IMR-90 (cell line): ENCODE measurements around the gene GABRD. TPM values are rescaled to one million over a fixed set of nuclear protein-coding genes. Genes with fewer than 3 reads are reported as not detected.

ENCODE experiments used
- ATAC-seq: fragments of 200-7000 bp; cut with Tn5 transposase; 2 replicates; pipeline ENCODE4 v1.9.1; 2020; ENCODE audit warnings: low read depth, mild to moderate bottlenecking, moderate library complexity
- BruUV-seq: library from RNA; stranded (reverse); fragments of 400-500 nt; replicated peaks from 2 replicates; lab custom pipeline; 2021; lab: Mats Ljungman, UMichigan
- CTCF ChIA-PET: fragments of 300-600 bp; formaldehyde crosslinking; extraction: SDS; loops from one replicate; lab custom pipeline; 2021; ENCODE audit warnings: antibody characterized with exemption; lab: Yijun Ruan, JAX
- POLR2A ChIA-PET: fragments of 300-600 bp; sonication (Branson Sonifier 250); formaldehyde crosslinking; loops from one replicate; lab custom pipeline; 2022; ENCODE audit warnings: antibody characterized with exemption; ENCODE audit not compliant: unreplicated experiment; lab: Charles Lee
- DNase-seq: peaks from one replicate; pipeline ENCODE4 v3.0.0; 2013
- H2AFZ ChIP-seq: replicated peaks from 2 replicates; pipeline ENCODE3; 2013; ENCODE audit warnings: low read length, mild to moderate bottlenecking; ENCODE audit not compliant: poor library complexity
- H2AK5ac ChIP-seq: 2 replicates; pipeline ENCODE4 v1.6.1; 2013; ENCODE audit warnings: low read depth, low read length, inconsistent platforms
- H2AK9ac ChIP-seq: replicated peaks from 2 replicates; pipeline ENCODE3; 2013; ENCODE audit warnings: mild to moderate bottlenecking, low read depth, low read length, moderate library complexity; ENCODE audit not compliant: poor library complexity
- H2BK120ac ChIP-seq: 2 replicates; pipeline ENCODE4 v1.6.1; 2013; ENCODE audit warnings: low read depth, low read length, inconsistent platforms
- H2BK15ac ChIP-seq: 3 replicates; pipeline ENCODE4 v1.6.1; 2013; ENCODE audit warnings: low read depth, low read length, inconsistent platforms
- H2BK20ac ChIP-seq: 2 replicates; pipeline ENCODE4 v1.6.1; 2013; ENCODE audit warnings: low read depth, mild to moderate bottlenecking, inconsistent platforms, low read length, moderate library complexity
- H2BK5ac ChIP-seq: 2 replicates; pipeline ENCODE4 v1.6.1; 2013; ENCODE audit warnings: mild to moderate bottlenecking, low read depth, low read length, inconsistent platforms; ENCODE audit not compliant: poor library complexity, severe bottlenecking
- H3K14ac ChIP-seq: replicated peaks from 2 replicates; pipeline ENCODE4 v1.6.1; 2013; ENCODE audit warnings: low read depth, low read length, inconsistent platforms
- H3K18ac ChIP-seq: 2 replicates; pipeline ENCODE4 v1.6.1; 2013; ENCODE audit warnings: low read depth, low read length, control low read depth
- H3K23ac ChIP-seq: 2 replicates; pipeline ENCODE4 v1.6.1; 2013; ENCODE audit warnings: low read depth, low read length, inconsistent platforms
- H3K27ac ChIP-seq: 2 replicates; pipeline ENCODE4 v1.5.1; 2013; ENCODE audit warnings: mild to moderate bottlenecking, control low read depth, low read length; ENCODE audit not compliant: insufficient read depth
- H3K27me3 ChIP-seq: 2 replicates; pipeline ENCODE4 v1.6.1; 2013; ENCODE audit warnings: low read length; ENCODE audit not compliant: control insufficient read depth, insufficient read depth
- H3K36me3 ChIP-seq: 2 replicates; pipeline ENCODE4 v1.6.1; 2013; ENCODE audit warnings: low read length, mixed read lengths; ENCODE audit not compliant: control insufficient read depth, insufficient read depth
- H3K4ac ChIP-seq: 2 replicates; pipeline ENCODE4 v1.6.1; 2013; ENCODE audit warnings: low read depth, low read length, inconsistent platforms
- H3K4me1 ChIP-seq: 2 replicates; pipeline ENCODE4 v1.6.1; 2013; ENCODE audit warnings: low read length, mixed read lengths; ENCODE audit not compliant: control insufficient read depth, insufficient read depth
- H3K4me2 ChIP-seq: 2 replicates; pipeline ENCODE4 v1.6.1; 2013; ENCODE audit warnings: low read depth, mild to moderate bottlenecking, control low read depth, low read length, moderate library complexity
- H3K4me3 ChIP-seq: 2 replicates; pipeline ENCODE4 v1.5.1; 2013; ENCODE audit warnings: low read depth, mild to moderate bottlenecking, control low read depth, low read length, moderate library complexity; ENCODE audit not compliant: insufficient read depth
- H3K56ac ChIP-seq: 2 replicates; pipeline ENCODE4 v1.6.1; 2013; ENCODE audit warnings: low read length, inconsistent platforms; ENCODE audit not compliant: insufficient read depth; ENCODE audit errors: extremely low read depth
- H3K79me1 ChIP-seq, 2 experiments: 2 replicates each; pipeline ENCODE4 v1.6.1; 2013; ENCODE audit warnings: low read length in 2 of 2, inconsistent platforms in 1 of 2, low read depth in 1 of 2
- H3K9ac ChIP-seq: 2 replicates; pipeline ENCODE4 v1.6.1; 2013; ENCODE audit warnings: low read depth, low read length, control low read depth
- H3K9me1 ChIP-seq: 2 replicates; pipeline ENCODE4 v1.6.1; 2013; ENCODE audit warnings: low read length, inconsistent platforms; ENCODE audit not compliant: insufficient read depth
- H3K9me3 ChIP-seq: 2 replicates; pipeline ENCODE4 v1.6.1; 2013; ENCODE audit warnings: low read length; ENCODE audit not compliant: control insufficient read depth, insufficient read depth
- H4K20me1 ChIP-seq: 2 replicates; pipeline ENCODE4 v1.6.1; 2013; ENCODE audit warnings: low read length, inconsistent platforms; ENCODE audit not compliant: insufficient read depth
- H4K5ac ChIP-seq: 2 replicates; pipeline ENCODE4 v1.6.1; 2013; ENCODE audit warnings: mild to moderate bottlenecking, low read depth, low read length, control low read depth
- H4K8ac ChIP-seq, 2 experiments: 2 replicates each; pipeline ENCODE4 v1.6.1; 2013; ENCODE audit warnings: low read depth in 2 of 2, low read length in 2 of 2, control low read depth in 1 of 2, inconsistent platforms in 1 of 2
- H4K91ac ChIP-seq: 2 replicates; pipeline ENCODE4 v1.6.1; 2013; ENCODE audit warnings: low read depth, low read length, inconsistent platforms; ENCODE audit not compliant: insufficient read depth
- BHLHE40 ChIP-seq: fragments of 150-350 bp; IDR thresholded peaks from 2 replicates; pipeline ENCODE4 v1.6.1; 2016; ENCODE audit warnings: mild to moderate bottlenecking, low read depth, low read length
- CEBPB ChIP-seq: IDR thresholded peaks from 2 replicates; pipeline ENCODE4 v1.6.1; 2012; ENCODE audit warnings: low read depth, low read length, improper control_type of control experiment
- FOS ChIP-seq: fragments of 150-350 bp; IDR thresholded peaks from 2 replicates; pipeline ENCODE4 v1.6.1; 2016; ENCODE audit warnings: low read depth, low read length
- MAFK ChIP-seq: IDR thresholded peaks from 2 replicates; pipeline ENCODE4 v1.6.1; 2012; ENCODE audit warnings: low read depth, low read length, improper control_type of control experiment
- MAZ ChIP-seq: IDR thresholded peaks from 2 replicates; pipeline ENCODE4 v1.6.1; 2012; ENCODE audit warnings: low read depth, mild to moderate bottlenecking, low read length, improper control_type of control experiment, moderate library complexity, borderline replicate concordance
- MXI1 ChIP-seq: IDR thresholded peaks from 2 replicates; pipeline ENCODE4 v1.6.1; 2012; ENCODE audit warnings: low read depth, mild to moderate bottlenecking, low read length, moderate library complexity, borderline replicate concordance
- POLR2A ChIP-seq: IDR thresholded peaks from 2 replicates; pipeline ENCODE4 v1.6.1; 2012; ENCODE audit warnings: mild to moderate bottlenecking, low read depth, low read length
- RAD21 ChIP-seq: IDR thresholded peaks from 2 replicates; pipeline ENCODE4 v1.6.1; 2012; ENCODE audit warnings: low read length, improper control_type of control experiment
- RFX5 ChIP-seq: IDR thresholded peaks from 2 replicates; pipeline ENCODE4 v1.8.0; 2012; ENCODE audit warnings: low read depth, mild to moderate bottlenecking, low read length, moderate library complexity
- SMC3 ChIP-seq: fragments of 150-350 bp; IDR thresholded peaks from 2 replicates; pipeline ENCODE4 v1.6.1; 2016; ENCODE audit warnings: low read depth, mild to moderate bottlenecking, antibody characterized with exemption, low read length, moderate library complexity
- WGBS, 2 experiments: methylation state at CpG; one replicate each; pipeline versions ENCODE4 v1.1.5 to v1.1.7; 2013; ENCODE audit warnings: missing lambda C conversion rate in 2 of 2; ENCODE audit not compliant: insufficient read length in 1 of 2; ENCODE audit errors: extremely low coverage in 2 of 2; 5-methylcytosine and 5-hydroxymethylcytosine counted together
- dilution Hi-C: fragments of 300-500 bp; cut with HindIII; formaldehyde crosslinking; loops from one replicate; pipeline ENCODE4 v1.14.3; 2018; ENCODE audit warnings: low sequenced_read_pairs; ENCODE audit not compliant: unreplicated experiment
- in situ Hi-C: fragments of 300-500 bp; cut with MboI; formaldehyde crosslinking; loops from 3 replicates; pipeline ENCODE4 v1.14.3; 2019; ENCODE audit warnings: low sequenced_read_pairs, inconsistent platforms, mixed read lengths
- intact Hi-C: fragments of 100-400 bp; cut with micrococcal nuclease; formaldehyde crosslinking; loops from 2 replicates; pipeline ENCODE4 v1.10.0; 2022
- polyA plus RNA-seq, 3 experiments: library from polyadenylated mRNA; depleted of rRNA; stranded (reverse); fragments of >200 nt; gene quantifications; 2 replicates each; pipeline ENCODE4 v1.2.3, GENCODE V29; 2012; ENCODE audit warnings: low replicate concordance in 1 of 3
- total RNA-seq: library from RNA; depleted of rRNA; stranded (reverse); fragments of >200 nt; gene quantifications from 2 replicates; pipeline ENCODE4 v1.2.3, GENCODE V29; 2012
- TF ChIP-seq, protein P1 (sequence below): fragments of 150-350 bp; IDR thresholded peaks from 2 replicates; pipeline ENCODE4 v1.6.1; 2017; ENCODE audit warnings: mild to moderate bottlenecking, antibody characterized with exemption, low read length, low read depth
- TF ChIP-seq, protein P2 (sequence below): fragments of 150-350 bp; IDR thresholded peaks from 2 replicates; pipeline ENCODE4 v1.6.1; 2016; ENCODE audit warnings: low read depth, mild to moderate bottlenecking, low read length, moderate library complexity, borderline replicate concordance

GABRD gene
- total and polyA plus RNA-seq, 2 of the 4 experiments (the other 2 are of a cell fraction), result not detected

DNA sequence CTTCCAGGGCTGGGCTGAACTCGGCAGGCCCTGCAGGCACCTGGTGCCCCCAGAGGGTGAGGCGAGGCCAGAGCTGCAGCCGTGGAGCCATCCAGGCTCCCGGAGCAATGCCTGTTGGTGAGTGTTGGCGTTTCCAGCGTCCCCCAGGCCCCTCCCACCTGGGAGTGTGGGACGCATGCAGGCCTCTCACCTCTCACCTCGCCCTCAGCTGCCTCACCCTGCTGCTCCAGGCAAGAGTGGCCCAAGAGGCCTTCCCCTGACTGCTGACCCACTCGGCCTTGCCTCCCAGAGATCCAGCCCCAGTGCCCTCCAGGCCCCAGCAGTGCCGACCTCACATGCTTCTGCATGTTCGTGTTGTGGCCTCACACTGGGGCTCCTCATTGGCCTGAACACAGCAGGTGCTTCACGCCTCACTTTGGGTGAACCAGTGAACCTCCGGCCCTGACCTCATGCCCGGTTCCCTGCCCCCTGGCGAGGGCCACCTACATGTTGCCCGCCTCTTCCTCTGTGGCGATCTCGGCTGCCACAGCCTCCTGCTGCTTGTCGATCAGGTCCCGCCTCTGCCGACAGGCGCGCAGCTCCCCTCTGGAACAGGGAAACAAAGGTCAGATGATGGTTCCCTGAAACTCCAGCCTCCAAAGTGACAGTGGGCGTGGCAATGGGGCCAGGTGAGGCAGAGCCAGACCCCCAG lies 32.5 kb upstream of the GABRD start:
- no peak overlapping the region for H2BK20ac ChIP-seq

More for the DNA sequence above, 32.5 kb upstream of the GABRD start:
- H3K9ac ChIP-seq, result no peak overlapping the region
- no peak overlapping the region for H2AFZ ChIP-seq
- ChIA-PET CTCF (no interaction called here), POLR2A (no interaction called here)
- H2BK5ac ChIP-seq, result no peak overlapping the region
- no peak overlapping the region for H3K4me2 ChIP-seq
- peaks cover 8% of the 10 kb centered on the region; the same call in 1 of the 2 replicates for H3K27me3 ChIP-seq
- DNase-seq, result no peak
- no peak overlapping the region for H3K27ac ChIP-seq
- no peak overlapping the region for H2AK9ac ChIP-seq
- no peaks in the 10 kb centered on the region for H4K20me1 ChIP-seq
- no peak overlapping the region for H3K4me3 ChIP-seq
- H2BK120ac ChIP-seq, result no peak overlapping the region
- no peak overlapping the region for H4K8ac ChIP-seq
- H3K14ac ChIP-seq, result no peak overlapping the region
- no peak overlapping the region for H4K91ac ChIP-seq
- intact Hi-C loops (no loop called here), dilution Hi-C loops (no loop called here), in situ Hi-C loops (no loop called here)
- no peak overlapping the region for H3K18ac ChIP-seq
- no peaks in the 10 kb centered on the region for H3K79me1 ChIP-seq
- TF ChIP-seq RFX5 (no peak), SMC3 (no peak), POLR2A (no peak), MAFK (no peak), MXI1 (no peak), RAD21 (no peak), FOS (no peak), BHLHE40 (no peak), CEBPB (no peak), MAZ (no peak)
- TF ChIP-seq, protein P1, sequence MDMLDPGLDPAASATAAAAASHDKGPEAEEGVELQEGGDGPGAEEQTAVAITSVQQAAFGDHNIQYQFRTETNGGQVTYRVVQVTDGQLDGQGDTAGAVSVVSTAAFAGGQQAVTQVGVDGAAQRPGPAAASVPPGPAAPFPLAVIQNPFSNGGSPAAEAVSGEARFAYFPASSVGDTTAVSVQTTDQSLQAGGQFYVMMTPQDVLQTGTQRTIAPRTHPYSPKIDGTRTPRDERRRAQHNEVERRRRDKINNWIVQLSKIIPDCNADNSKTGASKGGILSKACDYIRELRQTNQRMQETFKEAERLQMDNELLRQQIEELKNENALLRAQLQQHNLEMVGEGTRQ, result no peak
- TF ChIP-seq, protein P2, sequence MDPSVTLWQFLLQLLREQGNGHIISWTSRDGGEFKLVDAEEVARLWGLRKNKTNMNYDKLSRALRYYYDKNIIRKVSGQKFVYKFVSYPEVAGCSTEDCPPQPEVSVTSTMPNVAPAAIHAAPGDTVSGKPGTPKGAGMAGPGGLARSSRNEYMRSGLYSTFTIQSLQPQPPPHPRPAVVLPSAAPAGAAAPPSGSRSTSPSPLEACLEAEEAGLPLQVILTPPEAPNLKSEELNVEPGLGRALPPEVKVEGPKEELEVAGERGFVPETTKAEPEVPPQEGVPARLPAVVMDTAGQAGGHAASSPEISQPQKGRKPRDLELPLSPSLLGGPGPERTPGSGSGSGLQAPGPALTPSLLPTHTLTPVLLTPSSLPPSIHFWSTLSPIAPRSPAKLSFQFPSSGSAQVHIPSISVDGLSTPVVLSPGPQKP, result no peak
- no peak overlapping the region for H3K4ac ChIP-seq
- H3K9me1 ChIP-seq, result peaks cover 3% of the 10 kb centered on the region; the same call in 1 of the 2 replicates
- H3K4me1 ChIP-seq, result no peaks in the 10 kb centered on the region
- no peak overlapping the region for H3K23ac ChIP-seq
- ATAC-seq, result no peak
- H2BK15ac ChIP-seq, result no peak overlapping the region
- no peak overlapping the region for H3K56ac ChIP-seq
- no peaks in the 10 kb centered on the region for H3K9me3 ChIP-seq
- no peaks in the 10 kb centered on the region for H3K36me3 ChIP-seq
- no peak overlapping the region for H4K5ac ChIP-seq
- no peak overlapping the region for H2AK5ac ChIP-seq
- 56% methylated on average over 14 of the region's 24 CpGs; no CpG with 5 or more reads in 1 of the 2 experiments for WGBS, 2 experiments
- no TSS peak for BruUV-seq
